Left kidney (tissue), 2 donors: ENCODE results near the gene HPS4. TPM values are rescaled to one million over a fixed set of nuclear protein-coding genes. Genes with fewer than 3 reads are reported as not detected.
A peak's percentile ranks its signal among the peaks of the same experiment; 100 is the strongest.

ENCODE experiments used
- DNase-seq: peaks from one replicate; pipeline ENCODE4 v3.0.0-alpha.2; 2013
- polyA plus RNA-seq: library from polyadenylated mRNA; unstranded; fragments of 120-200 nt; gene quantifications from one replicate; pipeline ENCODE4 v1.2.1, GENCODE V29; 2013; ENCODE audit not compliant: insufficient read length

Gene HPS4
- polyA plus RNA-seq, 1 donor: 47.1 TPM

DNA sequence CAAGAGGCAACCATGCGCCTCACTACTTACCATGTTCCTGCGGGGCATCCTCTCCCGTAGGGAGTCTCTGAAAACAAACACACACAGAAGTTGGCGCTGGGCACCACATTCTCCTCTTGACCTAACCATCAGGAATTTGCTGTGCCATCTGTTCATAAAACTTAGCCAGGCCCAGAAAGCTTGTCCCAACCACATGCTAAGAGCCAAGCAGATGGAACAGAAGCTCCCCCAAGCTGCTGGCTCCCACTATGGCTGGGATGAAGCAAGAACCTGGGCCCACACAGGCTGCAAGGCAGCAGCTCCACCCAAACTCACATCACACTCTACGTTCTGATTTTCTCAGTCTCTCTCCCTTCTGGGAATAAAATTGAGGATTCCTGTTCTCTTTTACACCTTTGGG, 17.4 kb downstream of the HPS4 start:
- DNase-seq: no peak

DNA sequence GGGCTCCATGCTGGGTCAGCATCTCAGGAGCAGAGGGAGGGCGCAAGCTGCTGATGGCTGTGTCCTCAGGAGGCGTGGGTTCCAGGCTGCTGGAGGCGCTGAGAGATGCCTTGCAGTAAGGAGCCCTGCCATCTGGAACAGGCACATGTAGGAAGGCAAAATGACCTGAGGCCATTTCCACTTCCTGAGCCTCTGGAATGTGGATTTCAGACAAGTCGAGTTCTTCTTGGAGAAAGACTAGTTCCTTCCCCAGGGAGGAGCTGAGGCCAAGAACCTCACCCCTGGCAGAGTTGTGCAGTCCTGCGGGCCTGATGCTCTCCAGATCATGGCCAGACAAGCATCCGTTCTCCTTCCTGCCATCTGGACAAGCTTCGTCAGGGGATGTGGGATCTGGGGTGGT, 19.3 kb downstream of the HPS4 start:
- DNase-seq: no peak

DNA sequence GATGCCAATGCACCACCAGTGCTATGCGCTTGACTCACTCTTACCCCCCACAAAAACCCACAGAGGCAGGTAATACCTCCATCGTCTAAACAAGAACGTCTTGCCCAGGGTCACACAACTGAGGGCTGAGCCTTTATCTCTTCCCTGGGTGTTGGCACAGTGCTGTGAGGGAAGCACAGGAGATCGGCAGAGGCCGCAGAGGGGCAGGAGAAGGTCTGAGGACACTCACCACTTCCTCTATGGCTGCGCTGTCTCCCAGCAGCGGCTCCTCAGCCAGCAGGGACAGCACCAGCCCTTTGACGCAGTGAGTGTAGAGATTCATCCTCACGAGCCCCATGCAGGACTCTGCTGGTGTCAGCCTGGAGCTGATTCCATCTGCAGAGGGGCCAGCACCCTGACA, 19.9 kb downstream of the HPS4 start:
- DNase-seq: no peak

DNA sequence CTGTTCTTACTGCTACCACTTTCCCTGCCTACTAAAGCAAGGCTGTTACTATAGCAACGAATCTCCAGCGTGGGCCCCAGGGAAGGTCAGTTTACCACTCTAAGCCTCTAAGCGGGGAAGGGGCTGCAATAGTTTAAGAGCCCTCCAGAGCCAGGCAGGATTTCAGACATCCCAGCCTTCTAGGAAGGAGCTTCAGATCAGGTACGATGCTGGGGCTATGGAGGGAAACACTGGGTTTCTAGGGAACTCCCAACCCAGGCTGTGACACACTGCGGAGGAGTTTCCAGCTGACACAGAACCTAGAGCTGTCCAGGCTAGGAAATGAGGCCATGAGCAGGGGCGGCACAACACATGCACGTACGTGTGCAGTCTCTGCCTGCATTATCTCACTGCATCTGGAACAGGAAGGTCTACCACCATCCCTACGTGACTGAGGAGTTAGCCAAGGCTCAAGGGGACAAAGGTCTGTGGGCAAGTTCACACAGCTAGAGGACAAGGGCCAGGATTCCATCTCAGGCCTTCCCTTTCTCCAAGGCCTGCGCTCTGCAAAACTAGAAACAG, 20.4 kb downstream of the HPS4 start:
- DNase-seq: peak; percentile 67

DNA sequence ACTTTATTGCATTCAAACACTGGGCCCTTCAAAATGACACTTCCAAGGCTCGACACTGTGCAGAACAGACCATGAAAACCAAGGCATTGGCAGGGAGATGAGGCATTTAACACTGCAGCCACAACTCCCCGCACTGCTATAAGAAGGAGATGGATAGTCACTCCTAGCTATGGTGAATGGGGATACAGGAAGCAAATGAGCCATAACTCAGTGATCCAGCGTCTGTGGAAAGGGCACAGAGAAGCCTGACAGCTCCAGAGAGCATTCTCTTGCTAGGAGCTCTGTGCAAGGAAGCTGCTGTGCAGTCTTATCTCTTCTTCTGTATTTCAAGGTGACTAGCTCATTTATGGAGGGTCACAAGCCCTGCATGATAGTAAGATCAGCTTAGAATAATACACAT, 20.9 kb downstream of the HPS4 start:
- no peak for DNase-seq

DNA sequence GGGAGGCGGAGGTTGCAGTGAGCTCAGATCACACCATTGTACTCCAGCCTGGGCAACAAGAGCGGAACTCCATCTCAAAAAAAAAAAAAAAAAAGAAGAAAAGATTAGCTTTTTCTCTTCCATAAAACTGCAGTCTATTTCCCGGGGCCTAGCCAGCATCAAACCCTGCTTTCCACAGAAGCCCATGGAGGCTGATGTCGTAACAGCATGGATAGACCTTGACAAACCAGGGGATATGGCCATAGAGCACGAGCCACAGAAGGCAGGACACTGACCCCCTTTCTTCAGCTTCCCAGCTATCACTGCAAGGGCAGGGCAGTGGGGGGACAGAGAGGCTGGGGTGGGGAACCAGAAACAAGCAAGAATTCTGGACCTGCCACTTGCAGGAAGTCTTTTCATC, 21.5 kb downstream of the HPS4 start:
- no peak for DNase-seq

DNA sequence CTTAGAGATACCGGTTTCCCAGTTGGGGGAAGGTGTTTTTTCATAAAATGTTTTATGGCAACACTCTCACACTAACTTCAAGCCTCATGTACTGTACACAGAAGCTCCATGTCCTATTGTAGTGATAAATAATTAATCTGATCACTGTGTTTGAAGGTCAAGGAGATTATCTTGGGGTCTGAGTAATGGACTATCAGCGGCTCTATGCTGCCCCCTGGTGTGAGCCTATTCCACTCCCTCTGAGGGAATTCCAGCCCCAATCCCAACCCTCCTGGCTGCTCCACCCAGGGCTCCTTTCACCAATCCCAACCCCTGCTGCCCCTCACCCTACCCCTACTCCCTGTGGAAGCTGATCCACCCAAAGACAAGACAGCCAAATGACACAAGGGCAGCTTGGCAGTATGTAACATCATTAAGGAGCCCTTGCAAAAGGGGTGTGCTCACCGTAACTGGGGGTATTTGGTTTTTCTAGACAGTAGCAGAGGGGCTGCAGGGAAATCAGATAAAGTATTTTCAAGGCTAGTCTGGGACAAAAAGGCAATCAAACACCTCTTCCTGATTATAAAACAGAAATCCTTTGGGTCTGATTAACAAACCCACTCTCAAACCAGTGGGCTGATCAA, 22.3 kb downstream of the HPS4 start:
- peak; percentile 43 for DNase-seq

DNA sequence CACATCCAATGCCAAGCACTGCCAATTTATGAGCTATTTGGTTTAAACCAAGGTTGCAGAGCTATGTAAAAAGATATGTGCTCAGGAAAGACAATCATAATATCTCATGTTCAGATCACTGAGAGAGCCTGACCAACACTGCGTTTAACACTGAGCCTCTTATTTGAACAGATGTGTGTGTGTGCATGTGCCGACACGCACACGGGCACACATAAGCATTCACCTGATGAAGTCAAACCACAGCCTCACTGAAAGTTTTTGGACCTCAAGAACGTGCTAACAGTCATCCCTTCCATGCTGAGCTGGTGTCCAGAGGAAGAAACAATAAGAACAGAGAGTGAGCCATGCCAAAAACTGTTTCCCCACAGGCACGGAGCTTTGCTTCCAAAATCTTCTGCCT, 23.4 kb downstream of the HPS4 start:
- no peak for DNase-seq

DNA sequence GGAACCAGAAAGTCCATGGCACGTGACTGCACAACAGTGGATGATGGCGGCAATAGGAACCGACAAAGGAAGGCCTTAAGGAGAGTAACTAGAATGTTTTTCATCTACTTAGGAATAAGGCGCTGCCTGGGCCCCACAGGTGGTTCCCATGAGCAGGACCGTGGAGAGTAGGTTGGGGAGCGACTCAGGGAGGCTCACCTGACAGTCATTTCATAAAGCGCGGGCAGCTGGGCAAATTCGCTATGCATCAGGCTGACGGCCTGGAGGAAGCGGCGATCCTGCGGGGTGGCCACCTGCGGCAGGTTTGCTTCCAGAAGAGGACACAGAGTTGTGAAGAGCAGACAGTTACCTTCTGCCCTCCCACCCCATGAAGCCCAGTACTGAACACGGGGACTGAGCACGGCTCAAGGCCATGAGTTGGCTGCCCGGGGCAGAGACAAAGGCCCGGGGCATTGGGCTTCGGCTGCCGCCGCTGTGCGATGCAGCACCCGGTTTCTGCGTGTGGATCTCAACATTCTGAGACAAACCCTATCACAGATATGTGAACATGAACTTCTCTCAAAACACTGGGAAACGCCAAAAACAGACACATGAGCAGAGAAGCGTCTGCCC, 25.8 kb downstream of the HPS4 start:
- no peak for DNase-seq

DNA sequence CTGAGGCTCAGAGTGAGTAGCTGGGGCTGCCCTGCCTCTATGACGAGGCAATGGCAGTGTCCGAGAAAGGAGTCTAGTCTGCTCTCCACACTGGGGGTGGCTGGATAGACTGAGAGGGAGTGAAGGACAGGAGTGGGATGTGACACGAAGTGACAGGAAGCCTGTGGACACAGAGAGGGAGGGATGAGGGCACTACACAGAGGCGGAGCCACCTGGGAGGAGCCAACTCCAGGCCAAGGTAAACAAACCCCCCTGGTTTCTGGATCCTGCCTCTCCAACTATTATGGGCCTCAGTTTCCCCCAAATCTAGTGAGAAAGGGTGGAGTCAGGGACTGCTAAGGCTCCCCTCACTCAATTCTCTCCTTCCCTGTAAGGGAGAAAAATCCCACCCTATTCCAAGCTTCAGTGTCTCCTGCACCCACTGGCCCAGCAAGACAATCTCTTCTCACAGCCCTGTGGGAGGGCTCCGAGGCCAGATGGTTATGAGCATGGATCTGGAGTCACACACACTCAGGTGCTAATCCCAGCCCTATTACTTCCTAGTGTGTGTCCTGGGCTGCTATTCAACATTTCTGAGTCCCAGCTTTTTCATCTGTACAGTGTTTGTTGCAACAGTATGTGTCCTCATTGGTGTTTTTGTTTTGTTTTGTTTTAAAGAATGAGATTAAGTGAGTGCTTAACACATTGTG, 29.6 kb downstream of the HPS4 start:
- no peak for DNase-seq

DNA sequence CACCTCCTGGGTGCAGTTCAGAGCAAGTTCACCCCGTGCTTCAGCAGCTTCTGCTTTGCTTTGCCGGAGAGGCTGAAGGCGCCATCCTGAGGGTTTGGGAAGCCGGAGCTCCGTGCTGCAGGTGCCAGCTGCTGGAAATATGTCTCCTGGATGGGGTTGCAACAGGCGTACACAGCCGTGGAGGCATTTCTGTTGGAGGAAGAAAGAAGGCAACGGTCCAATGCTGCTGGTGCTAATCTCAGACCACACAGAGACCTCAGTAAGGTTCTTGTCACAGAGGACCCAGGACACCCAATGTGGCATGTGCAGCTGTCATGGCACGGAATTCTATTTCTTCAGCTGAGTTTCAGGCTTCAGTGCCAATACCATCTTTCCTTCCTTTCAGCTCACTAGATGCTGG, 30.4 kb downstream of the HPS4 start:
- no peak for DNase-seq

DNA sequence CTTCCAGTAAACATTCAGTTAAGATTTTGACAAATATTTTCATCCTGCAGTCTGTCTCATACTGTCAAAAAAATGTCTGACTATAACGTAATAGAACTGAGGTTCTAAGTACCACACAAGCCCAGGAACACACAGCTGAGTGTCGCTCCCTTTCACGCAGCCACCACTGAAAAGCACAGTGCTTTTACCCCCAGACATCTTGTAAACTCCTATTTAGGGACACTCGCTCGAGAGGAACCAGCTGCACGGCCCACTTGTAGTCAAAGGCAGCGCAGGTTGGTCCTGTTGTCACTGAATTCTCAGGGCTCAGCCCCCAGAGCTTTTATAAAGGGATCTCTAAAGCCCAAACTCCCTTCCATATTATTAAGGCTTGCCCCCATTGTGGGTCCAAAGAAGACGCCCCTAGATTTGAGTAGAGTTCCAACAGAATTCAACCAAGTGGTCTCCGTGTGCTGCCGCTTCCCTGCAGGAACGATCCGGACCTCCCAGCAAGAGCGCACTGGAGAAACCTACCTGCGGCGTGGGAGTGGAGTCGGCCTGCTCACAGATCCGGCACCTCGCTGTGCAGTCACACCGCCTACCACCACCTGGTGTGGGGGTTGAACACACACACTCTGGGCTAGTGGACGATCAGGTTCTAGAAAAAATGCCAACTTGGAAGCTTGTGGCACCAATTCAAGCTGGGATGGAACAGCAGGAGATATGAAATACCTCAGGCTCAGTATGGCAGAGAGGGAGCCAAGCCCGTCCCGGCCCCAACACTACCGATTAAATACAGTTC, 31.2 kb downstream of the HPS4 start:
- no peak for DNase-seq

DNA sequence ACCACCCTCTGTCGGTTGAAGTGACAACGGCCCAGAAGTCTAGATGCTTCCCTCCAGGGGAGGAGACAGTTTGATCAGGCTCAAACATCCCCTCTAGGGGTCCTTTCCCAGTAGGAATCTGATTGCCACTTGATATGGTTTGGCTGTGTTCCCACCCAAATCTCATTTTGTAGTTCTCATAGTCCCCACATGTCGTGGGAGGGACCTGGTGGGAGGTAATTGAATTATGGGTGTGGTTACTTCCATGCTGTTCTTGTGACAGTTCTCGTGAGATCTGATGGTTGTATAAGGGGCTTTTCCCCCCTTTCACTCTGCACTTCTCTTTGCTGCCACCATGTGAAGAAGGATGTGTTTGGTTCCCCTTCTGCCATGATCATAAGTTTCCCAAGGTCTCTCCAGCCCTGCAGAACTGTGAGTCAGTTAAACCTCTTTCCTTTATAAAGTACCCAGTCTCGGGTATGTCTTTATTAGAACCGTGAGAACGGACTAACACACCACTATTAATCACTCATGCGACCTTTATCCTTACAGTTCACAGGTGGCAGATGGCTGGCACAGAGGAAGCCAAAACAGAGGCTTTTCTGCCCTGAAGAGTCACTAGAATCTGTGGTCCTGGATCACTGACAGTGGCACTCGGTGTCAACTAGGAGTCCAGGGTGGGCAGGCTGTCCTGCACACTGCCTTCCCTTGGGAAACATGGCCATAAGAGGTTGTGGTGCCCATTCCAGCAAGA, 33.0 kb downstream of the HPS4 start:
- DNase-seq: no peak

DNA sequence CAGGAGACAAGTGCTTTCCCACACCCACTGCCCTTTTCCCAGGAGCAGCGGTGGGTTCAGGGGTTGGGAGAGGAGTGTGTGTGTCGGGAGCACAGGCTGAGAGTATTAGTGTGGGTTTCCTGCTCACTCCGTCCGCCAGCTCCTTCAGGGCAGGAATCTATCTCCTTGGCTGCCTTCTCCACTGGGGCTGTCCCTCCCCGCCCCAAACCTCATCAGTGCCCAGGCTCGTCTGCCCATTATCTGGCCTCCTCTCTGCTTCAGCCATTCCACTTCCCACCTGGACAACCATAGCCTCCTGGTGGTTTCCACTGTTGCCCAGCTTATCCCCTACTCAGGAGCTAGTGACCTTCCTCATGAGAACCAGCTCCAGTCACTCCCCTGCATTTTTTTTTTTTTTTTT, 34.6 kb downstream of the HPS4 start:
- no peak for DNase-seq

DNA sequence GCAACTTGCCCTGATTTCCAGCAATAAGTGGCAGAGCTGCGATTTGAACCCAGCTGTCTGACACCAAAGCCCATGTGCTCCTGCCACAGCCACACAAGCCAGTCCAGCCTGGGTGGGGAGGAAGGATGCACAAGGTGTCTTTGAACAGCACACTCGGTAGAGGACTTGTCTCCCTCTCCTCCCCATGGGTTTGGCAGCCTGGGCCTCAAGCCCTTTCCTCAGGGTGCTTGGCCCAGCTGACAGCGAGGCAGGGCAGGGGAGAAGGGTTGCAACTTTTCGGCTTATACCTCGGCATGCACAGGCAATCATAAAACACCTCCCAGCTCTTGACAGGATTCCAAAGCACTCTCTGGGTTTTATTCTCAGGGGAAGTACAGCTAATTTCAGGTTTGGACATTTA, 35.2 kb downstream of the HPS4 start:
- no peak for DNase-seq

DNA sequence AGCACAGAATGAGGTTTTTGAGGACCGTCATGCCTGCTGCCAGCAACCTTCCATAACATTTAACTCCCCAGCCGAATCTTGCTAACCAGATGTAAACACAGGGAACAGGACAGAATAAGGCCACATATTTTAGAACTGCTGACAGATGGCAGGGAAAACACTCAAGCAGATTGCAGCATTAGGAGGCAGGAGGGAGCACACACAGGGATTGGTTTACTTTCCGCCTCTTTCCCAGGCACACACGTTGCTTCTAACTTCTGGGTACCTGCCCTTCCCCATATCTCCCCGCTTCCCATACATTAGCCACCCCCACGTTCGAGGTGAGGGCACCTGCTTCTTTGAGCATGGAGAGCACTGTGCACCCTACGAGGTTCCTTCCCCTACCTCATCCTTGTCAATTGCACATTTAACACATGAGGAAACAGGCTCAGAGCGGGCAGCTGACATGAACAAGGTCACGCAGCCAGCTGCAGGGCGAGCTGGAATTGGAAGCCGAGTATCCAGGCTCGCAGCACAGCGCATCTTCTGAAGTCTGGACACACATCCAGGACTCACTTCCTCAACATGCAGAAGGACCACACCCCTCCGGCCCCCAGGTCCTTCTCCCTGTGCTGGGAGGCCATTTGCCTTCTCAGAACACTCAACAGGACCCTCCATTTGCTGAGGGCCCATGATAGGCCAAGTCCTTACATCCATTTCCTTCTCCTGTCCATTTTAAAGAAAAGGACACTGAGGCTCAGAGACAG, 35.8 kb downstream of the HPS4 start:
- no peak for DNase-seq

DNA sequence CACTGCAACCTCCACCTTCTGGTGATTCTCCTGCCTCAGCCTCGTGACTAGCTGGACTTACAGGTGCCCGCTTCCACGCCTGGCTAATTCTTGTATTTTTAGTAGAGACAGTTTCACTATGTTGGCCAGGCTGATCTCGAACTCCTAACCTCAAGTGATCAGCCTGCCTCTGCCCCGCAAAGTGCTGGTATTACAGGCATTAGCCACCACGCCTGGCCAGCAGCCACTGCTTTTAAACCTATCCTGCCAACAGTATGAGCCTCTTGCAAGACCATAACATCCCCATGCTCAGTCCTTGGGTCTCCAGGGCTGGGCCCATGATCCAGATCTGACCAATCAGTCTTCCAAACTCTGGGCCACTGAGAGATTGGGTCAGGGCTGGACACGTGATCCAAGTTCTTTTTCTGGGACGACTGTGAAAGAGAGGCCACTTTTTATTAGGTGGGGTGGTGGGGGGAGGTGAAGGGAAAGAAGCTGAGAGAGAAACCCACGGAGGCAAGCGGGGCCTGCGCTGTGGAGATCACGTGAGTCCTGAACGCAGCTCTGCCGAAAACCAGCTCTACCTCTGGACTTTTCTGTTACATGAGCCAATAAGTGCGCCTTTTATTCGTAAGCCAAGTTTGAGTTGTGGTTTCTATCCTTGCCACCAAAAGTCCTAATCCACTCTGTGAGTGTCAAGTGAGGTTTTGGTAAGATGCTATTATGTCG, 36.6 kb downstream of the HPS4 start:
- DNase-seq: no peak

DNA sequence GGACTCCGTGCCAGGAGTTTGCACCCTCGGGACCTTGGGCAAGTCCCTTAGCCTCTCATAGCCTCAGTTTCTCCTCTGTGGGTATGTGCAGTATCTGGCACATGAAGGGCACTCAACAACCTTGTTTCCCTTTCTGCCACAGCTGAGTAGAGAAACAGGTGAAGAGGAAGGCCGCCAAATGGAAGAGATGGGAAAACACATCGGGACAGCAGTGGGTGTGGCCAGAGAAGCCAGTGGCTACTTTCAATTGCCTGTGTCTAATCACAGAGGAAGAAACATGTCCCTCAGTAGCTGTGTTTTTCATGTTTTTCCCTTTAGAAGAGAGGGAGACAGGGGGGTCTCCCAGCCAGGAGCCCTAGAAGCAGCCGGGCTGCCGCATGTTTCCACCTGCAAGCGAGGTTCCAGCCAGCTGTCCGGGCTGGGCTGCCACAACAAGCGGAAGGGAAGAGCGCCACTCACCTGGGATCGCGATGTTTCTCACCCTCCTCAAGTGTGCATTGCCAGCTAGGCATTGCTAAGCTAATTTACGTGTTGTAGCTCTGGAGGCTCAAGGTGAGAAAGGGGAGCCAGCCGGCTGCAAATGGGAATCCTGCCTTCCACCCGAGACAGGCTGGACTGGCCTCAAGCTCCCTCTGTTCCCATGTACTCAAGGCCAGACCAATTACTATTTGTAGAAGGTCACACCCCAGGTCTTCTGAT, 37.9 kb downstream of the HPS4 start:
- DNase-seq: no peak

DNA sequence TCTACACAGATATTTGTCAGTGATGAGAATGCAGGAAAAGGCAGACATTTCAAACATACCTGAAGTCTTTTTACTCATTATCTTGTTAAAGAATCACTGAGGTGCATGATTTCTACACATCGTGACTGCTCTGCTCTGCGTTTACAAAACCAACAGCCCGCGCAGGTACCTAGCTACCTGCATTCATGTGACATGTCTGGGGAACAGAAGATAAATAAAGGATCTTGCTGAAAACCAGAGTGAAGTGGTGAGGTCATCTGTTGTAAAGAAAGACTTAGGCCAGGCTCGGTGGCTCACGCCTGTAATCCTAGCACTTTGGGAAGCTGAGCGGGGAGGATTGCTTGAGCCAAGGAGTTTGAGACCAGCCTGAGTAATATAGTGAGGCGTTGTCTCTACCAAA, 38.8 kb downstream of the HPS4 start:
- no peak for DNase-seq
